Measurements from ENCODE around the gene ZNF668. TPM values are rescaled to one million over a fixed set of nuclear protein-coding genes. Genes with fewer than 3 reads are reported as not detected.

The ZNF668 gene
- total RNA-seq, 1 experiment from 2014 or later: 16.8 TPM

GRCh38 chr16:31029272-31029671 is 44.8 kb downstream of the ZNF668 start:
- H3K9ac ChIP-seq (ENCODE audit: low read length): no peak overlapping the region
- H3K4me2 ChIP-seq (ENCODE audit: low read length): no peak overlapping the region
- BruUV-seq (replicated peaks): no TSS peak
- ChIA-PET POLR2A (no interaction called here), RAD21 (ENCODE audit: low non-redundant PET in 1 of 2, low total read pairs in 2 of 2, uncharacterized antibody in 2 of 2, unreplicated experiment in 2 of 2) (no interaction called here), CTCF (no interaction called here)
- H3K4me3 ChIP-seq (replicated peaks in 1 of 2; ENCODE audit: low read depth in 1 of 2, low read length in 2 of 2): no peak overlapping the region
- H3K27ac ChIP-seq (ENCODE audit: low read depth, low read length): no peak overlapping the region
- TF ChIP-seq FOSL1 (IDR thresholded peaks at IDR 0.05; ENCODE audit: low read depth): no peak
- TF ChIP-seq EGR1 (IDR thresholded peaks at IDR 0.05; ENCODE audit: low read depth): no peak
- TF ChIP-seq REST (IDR thresholded peaks at IDR 0.05; ENCODE audit: low read depth): no peak
- no peak for TF ChIP-seq EZH2phosphoT487 (IDR thresholded peaks at IDR 0.05; ENCODE audit: borderline replicate concordance)
- TF ChIP-seq CEBPB (IDR thresholded peaks at IDR 0.05; ENCODE audit: low read depth): no peak
- TF ChIP-seq YY1 (IDR thresholded peaks at IDR 0.05; ENCODE audit: extremely low read depth, insufficient replicate concordance, low read depth, low read length): no peak
- no peak for TF ChIP-seq ATF3 (IDR thresholded peaks at IDR 0.05)
- TF ChIP-seq CBX3 (IDR thresholded peaks at IDR 0.05; ENCODE audit: low read depth): no peak
- TF ChIP-seq MAX (IDR thresholded peaks at IDR 0.05): no peak
- TF ChIP-seq SIN3A (IDR thresholded peaks at IDR 0.05; ENCODE audit: low read depth): no peak
- TF ChIP-seq RAD21 (IDR thresholded peaks at IDR 0.05; ENCODE audit: low read depth): no peak
- no peak for TF ChIP-seq POLR2A (IDR thresholded peaks at IDR 0.05; ENCODE audit: borderline replicate concordance, extremely low read depth, insufficient read depth, insufficient read length)
- H3K9me2 ChIP-seq (ENCODE audit: insufficient read depth): no peaks in the 10 kb centered on the region
- no peak overlapping the region for H2AFZ ChIP-seq (ENCODE audit: low read depth, low read length, poor library complexity, severe bottlenecking)
- H4K20me1 ChIP-seq (ENCODE audit: insufficient read depth): no peaks in the 10 kb centered on the region
- intact Hi-C loops (cut with micrococcal nuclease): no loop called here
- no peak for ATAC-seq
- peaks cover 5% of the 10 kb centered on the region; the same call in 1 of the 2 replicates for H3K79me2 ChIP-seq (ENCODE audit: insufficient read depth, low read length)
- H3K4me1 ChIP-seq (ENCODE audit: control insufficient read depth in 1 of 2, insufficient read depth in 2 of 2, low read length in 2 of 2): peaks cover 10 to 18% of the 10 kb centered on the region in 2 experiments
- H3K36me3 ChIP-seq (ENCODE audit: control insufficient read depth in 1 of 2, insufficient read depth in 2 of 2, low read length in 2 of 2): no peaks in the 10 kb centered on the region
- H3K9me3 ChIP-seq (ENCODE audit: control insufficient read depth in 1 of 2, insufficient read depth in 1 of 2, low read depth in 1 of 2, low read length in 2 of 2): no peaks in the 10 kb centered on the region
- no peak for DNase-seq (ENCODE audit: low read depth, low spot score)
- no peaks in the 10 kb centered on the region for H3K27me3 ChIP-seq (ENCODE audit: insufficient read depth, low read length)
